Endothelial cell of umbilical vein (primary cell): ENCODE results near the gene CAMTA1. TPM values are rescaled to one million over a fixed set of nuclear protein-coding genes. Genes with fewer than 3 reads are reported as not detected.

Experiments
- BruUV-seq: library from RNA; stranded (reverse); fragments of 400-500 nt; replicated peaks from 2 replicates; lab custom pipeline; 2021; lab: Mats Ljungman, UMichigan
- CTCF ChIA-PET: fragments of 300-600, 350-600 bp; sonication (Branson Sonifier 250); formaldehyde crosslinking; loops from one replicate; lab custom pipeline; 2021; ENCODE audit warnings: antibody characterized with exemption, inconsistent platforms; lab: Charles Lee
- POLR2A ChIA-PET: fragments of 300-600, 350-600 bp; sonication (Branson Sonifier 250); formaldehyde crosslinking; loops from one replicate; lab custom pipeline; 2021; ENCODE audit warnings: antibody characterized with exemption, inconsistent platforms; lab: Charles Lee
- DNase-seq: peaks from one replicate; pipeline ENCODE4 v3.0.0-alpha.2; 2011; ENCODE audit warnings: low read depth, low spot score
- FAIRE-seq: peaks from 2 replicates; lab custom pipeline; 2011; peaks lifted over from hg19 to GRCh38; lab: Jason Lieb, UNC
- H2AFZ ChIP-seq: 2 replicates; pipeline ENCODE4 v1.6.0; 2012; ENCODE audit warnings: low read depth, low read length, control low read depth, inconsistent platforms
- H3K27ac ChIP-seq: 2 replicates; pipeline ENCODE4 v1.5.1; 2011; ENCODE audit warnings: low read depth, mild to moderate bottlenecking, control low read depth, low read length, moderate library complexity; ENCODE audit not compliant: insufficient read depth
- H3K27me3 ChIP-seq, 2 experiments: 2 replicates each; pipeline versions ENCODE4 v1.6.0 to v1.6.1; 2011; ENCODE audit warnings: low read length in 2 of 2, mixed read lengths in 1 of 2; ENCODE audit not compliant: control insufficient read depth in 2 of 2, insufficient read depth in 2 of 2
- H3K36me3 ChIP-seq, 2 experiments: 2 replicates in 1 of 2; 3 replicates in 1 of 2; pipeline ENCODE4 v1.5.1; 2011; ENCODE audit warnings: low read length in 2 of 2, mild to moderate bottlenecking in 1 of 2, moderate library complexity in 1 of 2; ENCODE audit not compliant: control insufficient read depth in 2 of 2, insufficient read depth in 2 of 2; ENCODE audit errors: extremely low read depth in 1 of 2
- H3K4me1 ChIP-seq: 3 replicates; pipeline ENCODE4 v1.5.1; 2011; ENCODE audit warnings: mild to moderate bottlenecking, low read length; ENCODE audit not compliant: control insufficient read depth, insufficient read depth; ENCODE audit errors: extremely low read depth
- H3K4me2 ChIP-seq: 2 replicates; pipeline ENCODE4 v1.6.1; 2011; ENCODE audit warnings: low read length, control low read depth, mixed read lengths; ENCODE audit not compliant: insufficient read depth
- H3K4me3 ChIP-seq, 3 experiments: fragments of 200-600 bp in 1 of 3; sonication (generic), shearing (Covaris generic) in 1 of 3; replicated peaks in 1 of 3; 2 replicates each; pipeline ENCODE4 v1.5.1; 2011 to 2016; ENCODE audit warnings: control low read depth in 3 of 3, low read length in 3 of 3, mild to moderate bottlenecking in 2 of 3, inconsistent platforms in 1 of 3, low read depth in 1 of 3, moderate library complexity in 1 of 3; ENCODE audit not compliant: insufficient read depth in 1 of 3
- H3K79me2 ChIP-seq: 2 replicates; pipeline ENCODE4 v1.6.0; 2012; ENCODE audit warnings: low read length, inconsistent platforms; ENCODE audit not compliant: control insufficient read depth, insufficient read depth
- H3K9ac ChIP-seq: replicated peaks from 2 replicates; pipeline ENCODE3; 2011; ENCODE audit warnings: low read length, control low read depth; ENCODE audit not compliant: insufficient read depth; ENCODE audit errors: extremely low read depth
- H3K9me1 ChIP-seq: replicated peaks from 3 replicates; pipeline ENCODE4 v1.6.0; 2011; ENCODE audit warnings: mild to moderate bottlenecking, low read length; ENCODE audit not compliant: control insufficient read depth, insufficient read depth; ENCODE audit errors: extremely low read depth
- H3K9me3 ChIP-seq: replicated peaks from 2 replicates; pipeline ENCODE4 v1.5.1; 2012; ENCODE audit warnings: low read length, inconsistent platforms; ENCODE audit not compliant: control insufficient read depth, insufficient read depth
- H4K20me1 ChIP-seq: replicated peaks from 2 replicates; pipeline ENCODE3; 2011; ENCODE audit warnings: mild to moderate bottlenecking, low read length; ENCODE audit not compliant: control insufficient read depth, insufficient read depth; ENCODE audit errors: extremely low read depth
- CTCF ChIP-seq, 2 donors: IDR thresholded peaks; 1 replicate in 1 of 2; 2 replicates in 1 of 2; pipeline ENCODE4 v1.5.1; 2011; ENCODE audit warnings: low read length in 2 of 2, mild to moderate bottlenecking in 2 of 2, moderate library complexity in 2 of 2, control low read depth in 1 of 2, inconsistent platforms in 1 of 2, low read depth in 1 of 2; ENCODE audit not compliant: insufficient read depth in 1 of 2; ENCODE audit errors: extremely low read depth in 1 of 2
- EZH2 ChIP-seq: IDR thresholded peaks from 2 replicates; pipeline ENCODE4 v1.6.1; 2012; ENCODE audit warnings: borderline replicate concordance, low read depth, mild to moderate bottlenecking, moderate library complexity, low read length, inconsistent platforms; ENCODE audit not compliant: severe bottlenecking
- FOS ChIP-seq: IDR thresholded peaks from 2 replicates; pipeline ENCODE4 v1.6.1; 2011; ENCODE audit warnings: mild to moderate bottlenecking, low read length, moderate library complexity, borderline replicate concordance; ENCODE audit not compliant: insufficient read depth
- GATA2 ChIP-seq: IDR thresholded peaks from 2 replicates; pipeline ENCODE4 v1.7.0; 2011; ENCODE audit warnings: low read depth, mild to moderate bottlenecking, moderate library complexity, mixed read lengths, low read length; ENCODE audit not compliant: insufficient read length, insufficient read depth
- JUN ChIP-seq: IDR thresholded peaks from 2 replicates; pipeline ENCODE4 v1.6.1; 2011; ENCODE audit warnings: borderline replicate concordance, low read depth; ENCODE audit not compliant: insufficient read length, insufficient read depth
- MAX ChIP-seq: IDR thresholded peaks from 2 replicates; pipeline ENCODE4 v1.6.1; 2011; ENCODE audit not compliant: insufficient read depth, insufficient read length
- MYC ChIP-seq: IDR thresholded peaks from one replicate; pipeline ENCODE4 v1.6.1; 2011; ENCODE audit warnings: mild to moderate bottlenecking, low read depth, low read length
- POLR2A ChIP-seq: IDR thresholded peaks from 2 replicates; pipeline ENCODE4 v1.6.1; 2012; ENCODE audit warnings: low read depth, mild to moderate bottlenecking, control low read depth, low read length
- POLR2AphosphoS5 ChIP-seq: IDR thresholded peaks from 2 replicates; pipeline ENCODE4 v1.6.1; 2012; ENCODE audit warnings: low read depth, mild to moderate bottlenecking, control low read depth, low read length, moderate library complexity; ENCODE audit not compliant: insufficient read depth
- dilution Hi-C: fragments of 300-500 bp; cut with MboI; formaldehyde crosslinking; loops from one replicate; pipeline ENCODE4 v1.15.0; 2019; ENCODE audit warnings: low sequenced_read_pairs; ENCODE audit not compliant: extremely low pct_ligation_motif_present
- intact Hi-C: fragments of 100-400 bp; cut with micrococcal nuclease; formaldehyde crosslinking; loops from one replicate; pipeline ENCODE4 v1.10.0; 2022
- polyA plus RNA-seq, 4 experiments: library from polyadenylated mRNA; depleted of rRNA in 3 of 4; stranded (reverse) in 3 of 4; unstranded in 1 of 4; fragments of >200 nt; gene quantifications; 2 replicates each; pipeline versions ENCODE4 v1.2.1 to v1.2.3, GENCODE V29; 2011 to 2012; ENCODE audit warnings: missing spikeins in 1 of 4
- total RNA-seq: library from RNA; stranded (reverse); gene quantifications from 2 replicates; pipeline ENCODE4 v1.2.3, GENCODE V29; 2021

CAMTA1 gene
- total and polyA plus RNA-seq, 2 donors (not counting 3 experiments of a cell fraction or from before 2014, with no cell fraction given): 50.8 to 92.7 TPM

- H3K4me2 ChIP-seq: no peak overlapping the region
- H4K20me1 ChIP-seq: no peaks in the 10 kb centered on the region
- BruUV-seq: no TSS peak
- TF ChIP-seq MAX (no peak), JUN (no peak), CTCF (IDR thresholded peaks at IDR 0.05; ENCODE audit: extremely low read depth in 1 of 2, insufficient read depth in 1 of 2, low read depth in 1 of 2, low read length in 2 of 2) (no peak), EZH2 (no peak), GATA2 (no peak), FOS (no peak), POLR2A (no peak), MYC (no peak), POLR2AphosphoS5 (no peak)
- intact Hi-C loops: no loop called here
- FAIRE-seq (no peak), DNase-seq (no peak)
- dilution Hi-C loops: no loop called here
- ChIA-PET POLR2A (no interaction called here), CTCF (interaction anchor here (2.1 to 8.7 kb wide), 3 partner anchors 8 to 77 kb away, joined by 6 to 117 read pairs (median 48); no protein-coding TSS in a partner anchor)
- no peaks in the 10 kb centered on the region for H3K36me3 ChIP-seq
- no peaks in the 10 kb centered on the region for H3K4me1 ChIP-seq
- H3K9me3 ChIP-seq: no peaks in the 10 kb centered on the region
- H3K4me3 ChIP-seq: no peak overlapping the region
- no peak overlapping the region for H2AFZ ChIP-seq
- no peak overlapping the region for H3K27ac ChIP-seq
- H3K79me2 ChIP-seq: no peaks in the 10 kb centered on the region
- H3K9ac ChIP-seq: no peak overlapping the region
- no peaks in the 10 kb centered on the region for H3K27me3 ChIP-seq
- H3K9me1 ChIP-seq: no peaks in the 10 kb centered on the region
Measured at GRCh38 chr1:7675431-7676273, 890.4 kb downstream of the CAMTA1 start.
